Esophagus muscularis mucosa (tissue), 3 donors: ENCODE measurements around the gene PIMREG.

Experiments
- CTCF ChIP-seq, 3 experiments: fragments of 200-600 bp in 2 of 3; fragments of 450-650 bp in 1 of 3; sonication (generic) in 2 of 3; IDR thresholded peaks; one replicate each; pipeline ENCODE4 v1.5.1; 2017 to 2019; ENCODE audit warnings: antibody characterized with exemption in 3 of 3, mild to moderate bottlenecking in 2 of 3, moderate library complexity in 1 of 3
- POLR2A ChIP-seq: fragments of 450-650 bp; IDR thresholded peaks from one replicate; pipeline ENCODE4 v1.6.1; 2017; ENCODE audit warnings: antibody characterized with exemption, moderate library complexity, mild to moderate bottlenecking, low read depth

DNA sequence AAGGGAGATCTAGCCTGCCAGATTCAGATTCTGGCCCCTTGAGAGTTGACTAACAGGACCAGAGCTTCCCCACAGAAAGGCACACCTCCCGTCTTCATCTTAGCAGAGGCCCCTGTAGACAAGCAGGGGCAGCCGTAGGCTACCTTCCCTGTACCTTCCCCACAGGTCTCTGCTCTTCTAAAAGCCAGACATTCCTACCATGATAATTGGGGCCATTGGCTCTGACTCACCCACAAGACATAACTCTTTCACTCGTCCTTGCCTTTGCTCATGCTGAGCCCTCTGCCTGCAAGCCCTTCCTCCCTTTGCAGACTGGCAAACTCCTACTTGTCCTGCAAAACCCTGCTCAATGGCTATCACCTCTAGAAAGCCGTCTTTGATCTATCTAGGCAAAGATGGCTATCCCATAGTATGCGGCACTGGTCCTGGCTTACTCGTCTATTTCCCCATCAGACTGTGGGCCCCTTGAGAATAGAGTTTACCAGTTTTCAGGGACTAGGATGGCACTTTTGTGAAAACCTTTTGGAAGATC lies 43.8 kb downstream of the PIMREG start:
- TF ChIP-seq POLR2A (no peak), CTCF (IDR thresholded peaks at IDR 0.05) (no peak)
